Measurements from ENCODE around the gene CLTCL1. TPM values are rescaled to one million over a fixed set of nuclear protein-coding genes. Genes with fewer than 3 reads are reported as not detected.

Gene CLTCL1
- total and polyA plus RNA-seq, 12 donors, result 13.0 to 62.8 (median 21.8) TPM

GRCh38 chr22:19240813-19241592, 50.5 kb downstream of the CLTCL1 start:
- Histone ChIP-seq H3K36me3 (replicated peaks in 1 of 2) (peaks cover 0 to 6% of the 10 kb centered on the region in 2 donors), H3K4me3 (no peak overlapping the region), H3K27ac (no peak overlapping the region), H3K27me3 (no peaks in the 10 kb centered on the region), H3K4me1 (replicated peaks in 1 of 2) (no peaks in the 10 kb centered on the region), H3K9me3 (replicated peaks in 1 of 3) (no peaks in the 10 kb centered on the region)
- no peak for TF ChIP-seq POLR2A (IDR thresholded peaks at IDR 0.05)
- TF ChIP-seq CTCF (IDR thresholded peaks at IDR 0.05), result no peak
- intact Hi-C loops (cut with DNase I), result loop anchor here in 1 of 2 donors (5.0 to 10.0 kb wide), 2 partner anchors 49 to 54 kb away; partner anchors contain the start of gene CLTCL1
- 69 to 87% (median 81%) methylated on average over 5 to 14 of the region's 14 CpGs for WGBS, 4 donors
- DNase-seq, result peak in 1 of 7 donors; percentile 37

GRCh38 chr22:19239464-19239863, 52.1 kb downstream of the CLTCL1 start:
- Histone ChIP-seq H3K27ac (no peak overlapping the region), H3K4me1 (replicated peaks in 1 of 2) (no peaks in the 10 kb centered on the region), H3K4me3 (no peak overlapping the region), H3K9me3 (replicated peaks in 1 of 3) (no peaks in the 10 kb centered on the region), H3K27me3 (no peaks in the 10 kb centered on the region), H3K36me3 (replicated peaks in 1 of 2) (peaks cover 0 to 6% of the 10 kb centered on the region in 2 donors)
- 93 to 95% (median 94%) methylated on average over 3 to 7 of the region's 7 CpGs for WGBS, 4 donors
- intact Hi-C loops (cut with DNase I), result no loop called here
- DNase-seq, result no peak
- TF ChIP-seq CTCF (IDR thresholded peaks at IDR 0.05), result no peak
- TF ChIP-seq POLR2A (IDR thresholded peaks at IDR 0.05), result no peak

- no peak for DNase-seq
- no peak overlapping the region for H3K4me3 ChIP-seq
- no peaks in the 10 kb centered on the region for H3K27me3 ChIP-seq
- no peak overlapping the region for H3K27ac ChIP-seq
- intact Hi-C loops (cut with DNase I), result no loop called here
- TF ChIP-seq CTCF (IDR thresholded peaks at IDR 0.05) (no peak), POLR2A (IDR thresholded peaks at IDR 0.05) (no peak)
- no peaks in the 10 kb centered on the region for H3K9me3 ChIP-seq (replicated peaks in 1 of 3)
- H3K36me3 ChIP-seq (replicated peaks in 1 of 2), result peaks cover 0 to 6% of the 10 kb centered on the region in 2 donors
- no peaks in the 10 kb centered on the region for H3K4me1 ChIP-seq (replicated peaks in 1 of 2)
- 86 to 95% (median 93%) methylated on average over 7 of the region's 7 CpGs for WGBS, 4 donors
Observed at GRCh38 chr22:19238900-19239299, 52.6 kb downstream of the CLTCL1 start.

GRCh38 chr22:19235874-19236273, 55.6 kb downstream of the CLTCL1 start:
- H3K4me1 ChIP-seq (replicated peaks in 1 of 2), result no peaks in the 10 kb centered on the region
- 92 to 98% (median 96%) methylated on average over 4 of the region's 4 CpGs for WGBS, 4 donors
- H3K4me3 ChIP-seq, result no peak overlapping the region
- intact Hi-C loops (cut with DNase I), result no loop called here
- DNase-seq, result no peak
- TF ChIP-seq POLR2A (IDR thresholded peaks at IDR 0.05) (no peak), CTCF (IDR thresholded peaks at IDR 0.05) (no peak)
- no peak overlapping the region for H3K27ac ChIP-seq
- H3K27me3 ChIP-seq, result no peaks in the 10 kb centered on the region
- no peaks in the 10 kb centered on the region for H3K9me3 ChIP-seq (replicated peaks in 1 of 3)
- peaks cover 0 to 17% of the 10 kb centered on the region in 2 donors for H3K36me3 ChIP-seq (replicated peaks in 1 of 2)
